ENCODE results near the gene RPL36. TPM values are rescaled to one million over a fixed set of nuclear protein-coding genes. Genes with fewer than 3 reads are reported as not detected.
A peak's percentile ranks its signal among the peaks of the same experiment; 100 is the strongest.

The RPL36 gene
- total and polyA plus RNA-seq, 2 of the 8 experiments (the other 6 are each of a cell fraction or from before 2014, with no cell fraction given), result 951 to 1,075 TPM

- H3K4me2 ChIP-seq (ENCODE audit: insufficient read depth in 1 of 2, low read depth in 2 of 2, low read length in 2 of 2), result peak overlapping the region; percentile 36 to 75
- no peaks in the 10 kb centered on the region for H3K9me3 ChIP-seq (ENCODE audit: insufficient read depth in 2 of 2, low read depth in 1 of 2, low read length in 1 of 2)
- no peak overlapping the region for H4K91ac ChIP-seq (replicated peaks; ENCODE audit: insufficient read length, low read length)
- H4K8ac ChIP-seq (ENCODE audit: extremely low read depth, insufficient read depth, low read length), result no peak overlapping the region; the same call in 1 of the 2 replicates
- no peak overlapping the region for H2BK12ac ChIP-seq (ENCODE audit: low read depth, low read length)
- ChIA-PET POLR2A (ENCODE audit: partially characterized antibody) (interaction anchor here (1.2 to 15.6 kb wide), 6 partner anchors 9 to 142 kb away, joined by 3 to 620 read pairs (median 8); partner anchors contain the start of genes CATSPERD and LONP1), CTCF (ENCODE audit: partially characterized antibody) (interaction anchor here (1.2 to 4.9 kb wide), 6 partner anchors 10 to 125 kb away, joined by 3 to 26 read pairs (median 6); no protein-coding TSS in a partner anchor)
- no peak overlapping the region for H2AFZ ChIP-seq (ENCODE audit: low read length)
- H4K20me1 ChIP-seq (replicated peaks in 1 of 2; ENCODE audit: control insufficient read depth in 1 of 2, insufficient read depth in 2 of 2, low read length in 2 of 2), result peaks cover 6 to 14% of the 10 kb centered on the region in 2 experiments
- H3K79me2 ChIP-seq (ENCODE audit: control insufficient read depth in 1 of 2, insufficient read depth in 2 of 2, low read length in 2 of 2), result peaks cover 10 to 12% of the 10 kb centered on the region in 2 experiments
- no peaks in the 10 kb centered on the region for H3K79me1 ChIP-seq (ENCODE audit: low read depth, low read length)
- DNase-seq (ENCODE audit: low read depth in 1 of 2, low spot score in 2 of 2) (no peak), FAIRE-seq (no peak)
- no peak overlapping the region for H3K27ac ChIP-seq (ENCODE audit: low read depth, low read length)
- H4K5ac ChIP-seq (ENCODE audit: insufficient read length, low read depth, low read length), result no peak overlapping the region
- no peaks in the 10 kb centered on the region for H3K27me3 ChIP-seq (replicated peaks in 1 of 4; ENCODE audit: control insufficient read depth in 3 of 4, extremely low read depth in 1 of 4, insufficient read depth in 3 of 4, low read length in 3 of 4)
- H3K36me3 ChIP-seq (ENCODE audit: control insufficient read depth in 2 of 4, insufficient read depth in 4 of 4, low read length in 3 of 4), result peaks cover 0 to 4% (median 2%) of the 10 kb centered on the region in 4 experiments; a peak in 3 of 8 replicates
- H3K4ac ChIP-seq (replicated peaks; ENCODE audit: insufficient read length, low read depth, low read length), result no peak overlapping the region
- WGBS, 2 experiments (ENCODE audit: extremely low coverage in 1 of 2, insufficient coverage in 1 of 2, insufficient read length in 1 of 2, insufficient replicate concordance in 2 of 2, low coverage in 1 of 2, low lambda C conversion rate in 2 of 2, missing lambda C conversion rate in 1 of 2), result 29% methylated on average over 16 of the region's 16 CpGs; no CpG with 5 or more reads in 1 of the 2 experiments
- H2BK15ac ChIP-seq (ENCODE audit: low read length), result no peak overlapping the region
- peaks cover 0 to 8% (median 2%) of the 10 kb centered on the region in 4 experiments; a peak in 4 of 7 replicates for H3K4me1 ChIP-seq (replicated peaks in 1 of 4; ENCODE audit: control insufficient read depth in 3 of 4, insufficient read depth in 4 of 4, low read length in 3 of 4)
- no peak overlapping the region for H3K56ac ChIP-seq (replicated peaks; ENCODE audit: insufficient read length, low read depth, low read length)
- H3K4me3 ChIP-seq (ENCODE audit: extremely low read depth in 1 of 4, insufficient read depth in 2 of 4, low read depth in 3 of 4, low read length in 4 of 4), result peak overlapping the region in 3 of 4 experiments; percentile 3 to 71 (median 49); a peak in 5 of 8 replicates
- H3K14ac ChIP-seq (ENCODE audit: insufficient read length), result no peak overlapping the region
- H2BK20ac ChIP-seq (ENCODE audit: low read length), result no peak overlapping the region
- H2BK5ac ChIP-seq (ENCODE audit: low read depth, low read length), result no peak overlapping the region
- no peak overlapping the region for H3K9ac ChIP-seq (replicated peaks in 1 of 4; ENCODE audit: extremely low read depth in 1 of 4, low read depth in 3 of 4, low read length in 3 of 4)
- no peak overlapping the region for H2BK120ac ChIP-seq (replicated peaks; ENCODE audit: low read depth, low read length)
- H3K23ac ChIP-seq (ENCODE audit: insufficient read length), result no peak overlapping the region
- no peak overlapping the region for H2AK5ac ChIP-seq (ENCODE audit: low read depth, low read length)
- peaks cover 9% of the 10 kb centered on the region; the same call in 1 of the 2 replicates for H3K23me2 ChIP-seq (ENCODE audit: low read depth, low read length)
- no peak overlapping the region for H3K18ac ChIP-seq (ENCODE audit: extremely low read depth, low read length)
These were observed 3.8 kb upstream of the RPL36 start for GRCh38 chr19:5686326-5686646.
